GM21390 (cell line): ENCODE measurements around the gene PCDHAC1.
"Not testable (repeated sequence)": the region's sequence is repeated elsewhere in the genome, so short reads cannot be mapped to it uniquely, and the experiment has no call there.

Source experiments
- ATAC-seq: cut with Tn5 transposase; IDR thresholded peaks from one replicate; pipeline ENCODE4 v1.9.1; 2021; ENCODE audit not compliant: unreplicated experiment

PCDHAC1 gene, protein sequence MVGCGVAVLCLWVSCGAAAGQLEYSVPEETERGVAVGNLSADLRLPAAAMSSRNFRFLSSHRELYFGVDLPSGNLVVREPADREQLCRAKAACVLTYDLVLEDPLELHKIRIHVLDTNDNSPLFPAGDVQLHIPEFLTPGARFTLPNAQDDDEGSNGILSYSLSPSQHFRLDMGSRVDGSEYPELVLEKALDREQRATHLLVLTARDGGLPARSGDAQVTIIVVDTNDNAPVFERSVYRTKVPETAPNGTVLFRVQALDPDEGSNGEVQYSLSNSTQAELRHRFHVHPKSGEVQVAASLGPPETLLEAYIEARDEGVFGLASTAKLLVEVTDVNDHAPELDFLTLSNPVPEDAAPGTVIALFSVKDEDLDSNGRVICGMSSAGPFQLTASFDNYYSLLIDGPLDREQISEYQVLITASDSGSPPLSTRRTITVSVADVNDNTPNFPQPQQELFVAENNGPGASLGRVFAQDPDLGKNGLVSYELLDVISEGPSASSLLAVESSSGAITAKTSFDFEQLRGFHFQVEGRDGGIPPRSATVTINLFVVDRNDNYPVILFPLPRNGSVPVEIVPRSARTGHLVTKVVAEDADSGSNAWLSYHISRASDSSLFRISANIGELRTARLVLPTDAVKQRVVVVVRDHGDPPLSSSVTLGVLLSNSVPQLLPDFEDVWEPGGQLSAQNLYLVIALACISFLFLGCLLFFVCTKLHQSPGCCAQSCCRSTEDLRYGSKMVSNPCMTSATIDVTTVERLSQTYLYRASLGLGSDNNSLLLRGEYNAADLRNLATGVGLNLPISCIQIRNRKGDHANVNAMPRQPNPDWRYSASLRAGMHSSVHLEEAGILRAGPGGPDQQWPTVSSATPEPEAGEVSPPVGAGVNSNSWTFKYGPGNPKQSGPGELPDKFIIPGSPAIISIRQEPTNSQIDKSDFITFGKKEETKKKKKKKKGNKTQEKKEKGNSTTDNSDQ

DNA sequence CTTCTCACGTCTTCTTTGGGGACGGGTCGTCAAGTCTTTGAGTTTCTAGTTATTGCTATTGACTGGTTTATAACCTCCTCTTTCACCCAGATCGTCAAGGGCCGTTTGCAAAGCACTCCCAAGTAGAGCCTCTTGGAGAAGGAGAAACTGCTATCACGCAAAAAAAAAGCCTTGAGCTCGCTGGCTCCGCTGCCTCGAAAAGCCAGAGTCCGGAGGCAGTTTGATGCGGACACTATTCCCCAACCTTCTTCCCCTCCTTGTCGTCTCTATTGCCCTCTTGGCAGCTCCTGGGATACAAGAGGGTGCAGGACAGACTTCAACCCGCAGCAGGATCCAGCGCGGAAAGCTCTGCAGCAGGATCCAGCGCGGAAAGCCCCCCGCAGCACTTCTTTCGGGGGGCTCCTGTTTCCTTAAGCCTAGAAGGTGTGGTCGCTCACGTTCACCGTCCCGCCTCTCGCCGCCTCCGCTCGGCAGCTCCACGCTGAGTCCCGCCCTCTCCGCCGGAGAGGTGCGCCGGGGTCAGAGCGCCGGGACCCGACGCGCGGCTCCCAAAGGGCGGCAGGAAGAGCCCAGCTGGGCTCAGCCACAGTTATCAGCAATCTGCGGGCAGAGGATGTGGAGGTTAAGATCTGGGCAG, at the start of gene PCDHAC1:
Gene PCDHAC1 (plus strand): TSS at position 494 of the 637 bp plus-strand sequence. CDS start 594 bp downstream, outside the sequence.
- ATAC-seq, result no peak

DNA sequence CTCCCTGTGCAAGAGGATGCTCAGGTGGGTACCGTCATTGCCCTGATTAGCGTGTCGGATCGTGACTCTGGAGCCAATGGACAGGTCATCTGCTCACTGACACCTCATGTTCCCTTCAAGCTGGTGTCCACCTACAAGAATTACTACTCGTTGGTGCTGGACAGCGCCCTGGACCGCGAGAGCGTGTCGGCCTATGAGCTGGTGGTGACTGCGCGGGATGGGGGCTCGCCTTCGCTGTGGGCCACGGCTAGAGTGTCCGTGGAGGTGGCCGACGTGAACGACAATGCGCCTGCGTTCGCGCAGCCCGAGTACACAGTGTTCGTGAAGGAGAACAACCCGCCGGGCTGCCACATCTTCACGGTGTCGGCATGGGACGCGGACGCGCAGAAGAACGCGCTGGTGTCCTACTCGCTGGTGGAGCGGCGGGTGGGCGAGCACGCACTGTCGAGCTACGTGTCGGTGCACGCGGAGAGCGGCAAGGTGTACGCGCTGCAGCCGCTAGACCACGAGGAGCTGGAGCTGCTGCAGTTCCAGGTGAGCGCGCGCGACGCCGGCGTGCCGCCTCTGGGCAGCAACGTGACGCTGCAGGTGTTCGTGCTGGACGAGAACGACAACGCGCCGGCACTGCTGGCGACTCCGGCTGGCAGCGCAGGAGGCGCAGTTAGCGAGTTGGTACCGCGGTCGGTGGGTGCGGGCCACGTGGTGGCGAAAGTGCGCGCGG, 49.4 kb upstream of the PCDHAC1 start:
- not testable (repeated sequence) for ATAC-seq

DNA sequence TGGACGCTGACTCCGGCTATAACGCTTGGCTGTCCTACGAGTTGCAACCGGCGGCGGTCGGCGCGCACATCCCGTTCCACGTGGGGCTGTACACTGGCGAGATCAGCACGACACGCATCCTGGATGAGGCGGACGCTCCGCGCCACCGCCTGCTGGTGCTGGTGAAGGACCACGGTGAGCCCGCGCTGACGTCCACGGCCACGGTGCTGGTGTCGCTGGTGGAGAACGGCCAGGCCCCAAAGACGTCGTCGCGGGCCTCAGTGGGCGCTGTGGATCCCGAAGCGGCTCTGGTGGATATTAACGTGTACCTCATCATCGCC, 48.9 kb upstream of the PCDHAC1 start:
- ATAC-seq, result no peak

DNA sequence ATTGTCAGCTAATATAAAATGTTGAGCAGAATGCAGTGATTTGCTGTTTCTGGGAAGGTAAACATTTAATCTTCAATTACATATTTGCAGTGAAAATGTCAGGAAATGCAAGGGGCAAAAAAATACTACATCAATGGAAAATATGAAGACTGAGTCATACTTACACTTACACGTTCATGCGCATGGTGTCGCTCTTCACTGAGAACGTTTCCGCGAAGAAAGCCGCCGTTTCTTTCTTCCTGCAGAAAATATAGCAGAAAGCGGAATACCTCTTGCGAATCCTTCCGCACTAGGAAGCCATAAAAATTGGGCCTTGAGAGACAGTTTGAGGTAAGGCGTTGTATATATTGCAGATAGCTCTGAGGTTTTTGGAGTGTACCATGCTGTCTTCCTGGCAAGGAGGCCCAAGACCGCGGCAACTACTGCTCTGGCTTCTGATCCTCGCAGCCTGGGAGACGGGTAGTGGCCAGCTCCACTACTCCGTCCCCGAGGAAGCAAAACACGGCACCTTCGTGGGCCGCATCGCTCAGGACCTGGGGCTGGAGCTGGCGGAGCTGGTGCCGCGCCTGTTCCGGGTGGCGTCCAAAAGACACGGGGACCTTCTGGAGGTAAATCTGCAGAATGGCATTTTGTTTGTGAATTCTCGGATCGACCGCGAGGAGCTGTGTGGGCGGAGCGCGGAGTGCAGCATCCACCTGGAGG, 44.1 kb upstream of the PCDHAC1 start, which contains the start of gene PCDHA13:
Gene PCDHA13 (plus strand): TSS at position 236 of the 702 bp plus-strand sequence. CDS start 145 bp downstream, at position 381.
- no peak for ATAC-seq

DNA sequence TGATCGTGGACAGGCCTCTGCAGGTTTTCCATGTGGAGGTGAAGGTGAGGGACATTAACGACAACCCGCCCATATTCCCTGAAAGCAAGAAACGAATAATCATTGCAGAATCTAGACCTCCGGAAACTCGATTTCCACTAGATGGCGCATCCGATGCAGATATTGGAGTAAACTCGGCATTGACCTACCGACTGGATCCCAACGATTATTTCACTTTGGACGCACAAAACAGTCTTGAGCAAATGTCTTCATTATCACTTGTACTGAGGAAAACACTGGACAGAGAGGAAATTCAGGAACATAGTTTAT, 43.6 kb upstream of the PCDHAC1 start:
- no peak for ATAC-seq

DNA sequence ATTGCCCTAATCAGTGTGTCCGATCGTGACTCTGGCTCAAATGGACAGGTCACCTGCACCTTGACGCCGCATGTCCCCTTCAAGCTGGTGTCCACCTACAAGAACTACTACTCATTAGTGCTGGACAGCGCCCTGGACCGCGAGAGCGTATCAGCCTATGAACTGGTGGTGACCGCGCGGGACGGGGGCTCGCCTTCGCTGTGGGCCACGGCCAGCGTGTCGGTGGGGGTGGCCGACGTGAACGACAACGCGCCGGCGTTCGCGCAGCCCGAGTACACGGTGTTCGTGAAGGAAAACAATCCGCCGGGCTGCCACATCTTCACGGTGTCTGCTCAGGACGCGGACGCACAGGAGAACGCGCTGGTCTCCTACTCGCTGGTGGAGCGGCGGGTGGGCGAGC, 42.7 kb upstream of the PCDHAC1 start:
- ATAC-seq, result no peak

DNA sequence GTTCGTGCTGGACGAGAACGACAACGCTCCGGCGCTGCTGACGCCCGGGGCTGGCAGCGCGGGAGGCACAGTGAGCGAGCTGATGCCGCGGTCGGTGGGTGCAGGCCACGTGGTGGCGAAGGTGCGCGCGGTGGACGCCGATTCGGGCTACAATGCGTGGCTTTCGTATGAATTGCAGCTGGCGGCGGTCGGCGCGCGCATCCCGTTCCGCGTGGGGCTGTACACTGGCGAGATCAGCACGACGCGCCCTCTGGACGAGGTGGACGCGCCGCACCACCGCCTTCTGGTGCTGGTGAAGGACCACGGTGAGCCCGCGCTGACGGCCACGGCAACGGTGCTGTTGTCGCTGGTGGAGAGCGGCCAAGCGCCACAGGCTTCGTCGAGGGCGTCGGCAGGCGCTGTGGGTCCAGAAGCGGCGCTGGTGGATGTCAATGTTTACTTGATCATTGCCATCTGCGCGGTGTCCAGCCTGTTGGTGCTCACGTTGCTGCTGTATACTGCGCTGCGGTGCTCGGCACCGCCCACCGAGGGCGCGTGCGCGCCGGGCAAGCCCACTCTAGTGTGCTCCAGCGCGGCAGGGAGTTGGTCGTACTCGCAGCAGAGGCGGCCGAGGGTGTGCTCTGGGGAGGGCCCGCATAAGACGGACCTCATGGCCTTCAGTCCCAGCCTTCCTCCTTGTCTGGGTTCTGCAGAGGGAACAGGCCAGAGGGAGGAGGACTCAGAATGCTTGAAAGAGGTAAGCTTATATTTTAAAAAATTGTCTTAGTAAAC, 42.0 kb upstream of the PCDHAC1 start:
- ATAC-seq, result no peak

DNA sequence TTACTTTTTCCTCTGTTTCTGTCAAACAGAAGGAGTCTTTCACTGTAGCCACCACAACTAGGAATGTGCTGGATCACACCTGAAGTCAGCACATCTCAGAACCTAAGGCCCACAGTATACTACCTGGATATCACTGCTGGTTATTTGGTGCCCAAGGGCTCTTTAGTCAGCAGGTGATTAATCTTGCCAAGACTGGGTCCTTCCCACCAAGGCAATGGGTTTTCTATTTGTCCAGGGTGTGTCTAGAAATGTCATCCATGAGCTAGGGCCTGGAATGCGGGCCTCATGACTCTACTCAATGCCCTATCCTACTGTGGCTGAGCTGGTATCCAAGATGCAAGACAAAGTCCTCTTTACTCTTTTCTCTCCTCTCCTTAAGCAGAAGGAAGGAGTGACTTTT, 9.8 kb upstream of the PCDHAC1 start:
- no peak for ATAC-seq

DNA sequence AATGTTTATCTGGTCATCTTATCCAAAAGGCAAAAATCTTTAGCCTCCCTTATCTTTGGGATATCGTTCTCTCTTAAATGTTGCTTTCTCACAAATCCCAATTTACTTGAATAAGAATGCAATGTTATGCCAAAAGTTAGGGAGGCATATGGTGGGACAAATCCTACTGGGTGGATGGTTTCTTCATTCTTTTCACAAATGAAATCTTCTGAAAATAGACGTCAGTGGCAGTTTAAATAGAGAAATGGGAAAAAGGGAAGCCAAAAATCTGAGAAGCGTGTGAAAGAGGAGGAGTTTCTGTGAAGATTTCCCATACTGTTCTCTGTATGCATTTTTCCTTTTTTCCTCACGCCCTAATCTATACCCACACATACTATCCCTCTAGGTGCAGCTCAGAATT, 2.5 kb upstream of the PCDHAC1 start:
- no peak for ATAC-seq

DNA sequence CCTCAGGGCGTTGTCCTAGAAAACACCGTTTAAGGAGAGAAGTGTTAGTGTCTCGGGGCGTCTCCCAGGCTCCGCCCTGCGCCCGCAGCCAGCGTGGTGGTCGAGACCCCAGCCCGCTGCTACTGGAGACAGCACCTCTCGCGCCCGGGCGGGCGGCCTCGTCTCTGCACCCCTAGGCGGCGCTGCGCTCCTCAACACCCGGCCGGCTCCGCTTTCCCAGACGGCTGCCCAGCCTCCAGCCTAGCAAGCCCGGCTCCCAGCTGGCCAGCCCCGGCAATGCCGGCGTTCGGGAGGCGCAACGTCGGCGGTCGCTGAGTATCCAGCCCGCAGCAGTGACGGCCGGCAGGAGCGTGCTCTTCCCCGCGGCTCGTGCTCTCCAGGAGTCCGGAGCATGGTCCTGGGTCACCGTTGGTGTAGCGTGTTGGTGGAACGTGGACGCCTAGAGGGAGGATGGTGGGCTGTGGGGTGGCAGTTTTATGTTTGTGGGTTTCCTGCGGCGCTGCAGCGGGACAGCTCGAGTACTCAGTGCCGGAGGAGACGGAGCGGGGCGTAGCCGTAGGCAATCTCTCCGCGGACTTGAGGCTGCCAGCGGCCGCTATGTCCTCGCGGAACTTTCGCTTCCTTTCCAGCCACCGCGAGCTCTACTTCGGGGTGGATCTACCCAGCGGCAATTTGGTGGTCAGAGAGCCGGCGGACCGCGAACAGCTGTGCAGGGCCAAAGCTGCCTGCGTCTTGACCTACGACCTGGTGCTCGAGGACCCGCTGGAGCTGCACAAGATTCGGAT, 536 bp downstream of the PCDHAC1 start:
- ATAC-seq, result no peak

DNA sequence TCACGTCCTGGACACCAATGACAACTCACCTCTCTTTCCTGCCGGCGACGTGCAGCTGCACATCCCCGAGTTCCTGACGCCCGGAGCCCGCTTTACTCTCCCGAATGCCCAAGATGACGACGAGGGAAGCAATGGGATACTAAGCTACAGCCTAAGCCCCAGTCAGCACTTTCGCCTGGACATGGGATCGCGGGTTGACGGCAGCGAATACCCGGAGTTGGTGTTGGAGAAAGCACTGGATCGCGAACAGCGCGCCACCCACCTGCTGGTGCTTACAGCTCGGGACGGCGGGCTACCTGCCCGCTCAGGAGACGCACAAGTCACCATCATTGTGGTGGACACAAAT, 1.1 kb downstream of the PCDHAC1 start:
- no peak for ATAC-seq

DNA sequence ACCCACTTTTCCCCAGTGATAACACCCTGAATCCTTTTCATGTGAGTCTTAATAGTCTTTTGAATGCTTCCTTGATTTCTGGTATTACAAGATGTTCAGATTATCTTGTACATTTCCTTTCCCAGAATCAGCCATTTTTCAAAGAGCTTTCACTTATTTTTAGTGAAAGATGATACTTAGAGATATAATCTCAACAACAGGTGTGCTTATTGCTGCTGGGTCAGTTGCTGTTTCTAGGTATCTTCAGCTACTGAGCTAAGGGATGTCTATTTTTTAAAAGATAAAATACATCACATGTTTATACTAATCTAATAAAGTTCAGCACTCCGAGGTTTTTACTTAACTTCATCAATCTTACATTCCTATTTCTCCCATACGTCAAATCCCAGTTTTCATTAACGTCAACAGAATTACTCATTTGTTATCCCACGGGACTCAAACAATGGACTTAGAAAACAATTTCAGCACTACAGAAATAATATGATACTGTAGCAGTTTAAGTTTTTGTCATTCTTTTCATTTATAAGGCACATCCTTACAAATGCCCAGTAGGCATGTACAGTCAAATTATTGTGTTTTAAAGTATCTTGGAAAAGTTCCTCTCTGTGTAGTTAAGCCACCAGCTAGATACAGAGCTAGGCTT, 9.0 kb downstream of the PCDHAC1 start:
- ATAC-seq, result no peak

DNA sequence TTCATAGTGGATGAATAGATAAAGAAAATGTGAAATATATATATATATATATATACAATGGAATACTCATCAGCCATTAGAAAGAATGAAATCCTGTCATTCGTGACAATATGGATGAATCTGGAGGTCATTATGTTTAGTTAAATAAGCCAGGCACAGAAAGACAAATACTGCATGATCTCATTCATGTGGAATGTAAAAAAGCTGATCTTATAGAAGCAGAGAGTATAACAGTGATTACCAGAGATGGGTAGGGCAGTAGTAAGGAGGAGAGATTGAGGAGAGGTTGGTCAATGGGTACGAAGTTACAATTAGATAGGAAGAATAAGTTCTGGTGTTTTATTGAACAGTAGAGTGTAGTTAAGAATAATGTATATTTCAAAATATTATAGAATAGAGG, 20.5 kb downstream of the PCDHAC1 start:
- ATAC-seq, result no peak

DNA sequence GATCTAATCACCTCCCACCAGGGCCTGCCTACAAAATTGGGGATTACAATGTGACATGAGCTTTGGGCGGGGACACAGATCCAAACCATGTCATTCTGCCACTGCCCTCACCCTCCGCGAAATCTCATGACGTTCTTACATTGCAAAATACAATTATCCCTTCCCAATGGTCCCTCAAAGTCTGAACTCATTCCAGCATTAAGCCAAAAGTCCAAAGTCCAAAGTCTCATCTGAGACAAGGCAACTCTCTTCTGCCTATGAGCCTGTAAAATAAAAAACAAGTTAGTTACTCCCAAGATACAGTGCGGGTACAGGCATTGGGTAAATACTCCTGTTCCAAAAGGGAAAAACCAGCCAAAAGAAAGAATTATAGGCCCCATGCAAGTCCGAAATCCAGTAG, 25.5 kb downstream of the PCDHAC1 start:
- ATAC-seq, result no peak

DNA sequence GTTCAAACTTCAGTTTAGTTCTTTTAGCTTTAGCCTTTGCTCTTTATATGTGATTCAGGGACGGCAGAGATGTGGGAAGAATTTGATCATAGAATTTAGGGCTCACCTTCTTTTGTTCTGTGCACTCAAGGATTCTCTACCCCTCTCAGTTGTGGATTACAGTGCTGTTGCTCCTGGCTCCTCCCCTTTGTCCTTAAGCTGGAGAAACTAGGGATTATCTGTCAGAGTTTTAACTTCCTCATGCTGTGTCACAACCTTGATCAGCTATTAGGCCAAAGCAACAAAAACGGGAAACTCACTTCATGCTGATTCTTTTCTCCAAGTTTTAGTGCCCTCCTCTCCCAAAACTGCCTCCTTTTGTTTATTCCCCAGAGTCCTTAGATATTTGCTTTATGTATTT, 27.1 kb downstream of the PCDHAC1 start:
- no peak for ATAC-seq

DNA sequence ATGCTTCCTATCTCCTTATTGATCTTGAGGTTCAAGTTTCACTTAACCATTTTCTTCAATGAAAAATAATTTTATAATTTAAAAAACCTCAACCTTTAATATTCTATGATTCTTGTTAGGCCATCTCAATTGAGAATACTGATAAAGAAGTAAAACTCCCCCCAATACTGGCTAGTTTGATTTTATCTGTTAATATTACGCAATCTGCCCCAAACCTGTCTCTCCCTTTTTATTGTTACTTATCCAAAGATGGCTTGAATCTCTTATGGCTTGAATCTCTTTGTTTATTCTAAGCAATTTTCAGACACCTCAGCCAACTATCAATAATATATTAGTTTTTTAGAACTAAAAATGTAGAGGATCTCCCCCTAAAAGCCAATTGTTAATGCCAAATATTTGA, 36.1 kb downstream of the PCDHAC1 start:
- no peak for ATAC-seq

DNA sequence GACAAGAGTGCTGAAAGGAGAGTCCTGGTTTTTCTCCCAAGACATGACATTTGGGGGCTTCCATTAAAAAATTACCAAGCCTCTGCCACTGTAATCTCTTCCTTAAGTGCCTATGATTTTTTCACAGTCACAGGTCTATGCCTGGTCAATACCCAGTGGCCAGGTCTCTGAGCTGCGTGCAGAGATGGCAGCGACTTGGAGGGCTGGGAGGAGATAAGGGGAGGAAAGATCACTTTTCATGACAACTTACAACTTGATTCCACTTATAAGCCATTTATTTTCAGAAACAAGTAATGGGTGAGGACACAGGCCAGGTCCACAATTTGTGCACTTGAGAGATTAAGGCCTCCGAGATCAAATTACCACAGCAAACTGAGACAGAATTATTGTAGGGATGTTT, 38.3 kb downstream of the PCDHAC1 start:
- no peak for ATAC-seq

DNA sequence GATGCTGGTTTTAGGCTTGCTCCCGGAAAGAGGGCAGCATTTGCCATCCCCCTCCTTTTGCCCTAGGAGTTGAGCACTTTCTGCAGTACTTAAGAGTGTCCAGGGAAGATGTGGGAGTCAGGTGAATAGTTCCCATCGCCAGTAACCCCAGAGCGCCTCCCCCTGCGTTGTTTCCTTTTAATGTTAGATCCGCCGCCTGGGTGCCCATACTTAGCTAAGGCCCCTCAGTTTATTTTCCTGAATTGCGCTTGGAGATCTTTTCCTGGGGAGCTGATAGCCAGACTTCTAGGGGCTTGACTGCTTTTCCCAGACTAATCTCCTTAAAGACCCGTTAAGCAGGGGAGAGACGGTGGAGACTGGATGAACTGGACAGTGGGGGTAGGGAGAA, 39.8 kb downstream of the PCDHAC1 start:
- no peak for ATAC-seq
